ENCODE results near the gene SATB2. TPM values are rescaled to one million over a fixed set of nuclear protein-coding genes. Genes with fewer than 3 reads are reported as not detected.

The SATB2 gene
- total and polyA plus RNA-seq, 10 donors = 0.39 to 3.0 (median 2.6) TPM

DNA sequence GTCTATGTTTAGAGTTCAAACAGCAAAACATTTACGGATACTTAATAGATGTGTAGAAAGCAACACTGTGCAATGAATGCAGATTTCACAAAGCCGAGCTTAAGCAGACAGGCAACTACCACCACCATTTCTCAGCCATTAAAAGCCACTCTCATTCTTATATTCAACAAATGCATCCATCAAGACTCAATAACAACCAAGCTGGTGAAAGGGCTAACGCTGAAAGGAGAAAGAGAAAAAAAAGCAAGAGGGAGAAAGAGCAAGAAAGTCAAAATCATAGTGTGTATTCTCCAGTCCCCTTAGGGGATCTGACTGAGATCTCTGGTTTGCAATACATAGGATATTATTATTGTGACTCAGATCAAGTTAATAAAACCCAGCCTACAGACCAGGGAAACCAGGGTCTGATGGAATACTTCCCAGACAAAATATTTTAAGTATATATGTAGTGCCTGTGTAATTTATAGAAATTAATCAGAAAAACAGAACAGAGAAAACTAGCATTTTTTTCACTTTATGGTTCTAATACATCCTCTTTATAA lies 14.1 kb downstream of the SATB2 start:
- WGBS, 5 donors = 62 to 78% (median 70%) methylated on average over 3 of the region's 3 CpGs
- Histone ChIP-seq H3K27me3 (replicated peaks in 1 of 7) (peaks cover 0 to 48% (median 0%) of the 10 kb centered on the region in 7 donors), H3K4me3 (no peak overlapping the region), H3K27ac (no peak overlapping the region), H3K36me3 (no peaks in the 10 kb centered on the region), H3K4me1 (no peaks in the 10 kb centered on the region), H3K9me3 (no peaks in the 10 kb centered on the region)
- DNase-seq = no peak
- intact Hi-C loops (cut with DNase I; ENCODE audit: low total_unique reads) = no loop called here
- TF ChIP-seq CTCF (IDR thresholded peaks at IDR 0.05 in 8 of 11, conservative IDR thresholded peaks at IDR 0.05 in 3 of 11) = no peak

- Histone ChIP-seq H3K27me3 (replicated peaks in 1 of 7) (peaks cover 0 to 35% (median 0%) of the 10 kb centered on the region in 7 donors), H3K4me3 (no peak overlapping the region), H3K36me3 (no peaks in the 10 kb centered on the region), H3K4me1 (no peaks in the 10 kb centered on the region), H3K27ac (no peak overlapping the region), H3K9me3 (no peaks in the 10 kb centered on the region)
- no peak for DNase-seq
- intact Hi-C loops (cut with DNase I; ENCODE audit: low total_unique reads) = no loop called here
- 91 to 97% (median 93%) methylated on average over 7 of the region's 7 CpGs for WGBS, 5 donors
- TF ChIP-seq CTCF (IDR thresholded peaks at IDR 0.05 in 8 of 11, conservative IDR thresholded peaks at IDR 0.05 in 3 of 11) (no peak), POLR2A (IDR thresholded peaks at IDR 0.05) (no peak), POLR2AphosphoS5 (IDR thresholded peaks at IDR 0.05) (no peak)
Measured at GRCh38 chr2:199442173-199442572, 15.6 kb downstream of the SATB2 start.

DNA sequence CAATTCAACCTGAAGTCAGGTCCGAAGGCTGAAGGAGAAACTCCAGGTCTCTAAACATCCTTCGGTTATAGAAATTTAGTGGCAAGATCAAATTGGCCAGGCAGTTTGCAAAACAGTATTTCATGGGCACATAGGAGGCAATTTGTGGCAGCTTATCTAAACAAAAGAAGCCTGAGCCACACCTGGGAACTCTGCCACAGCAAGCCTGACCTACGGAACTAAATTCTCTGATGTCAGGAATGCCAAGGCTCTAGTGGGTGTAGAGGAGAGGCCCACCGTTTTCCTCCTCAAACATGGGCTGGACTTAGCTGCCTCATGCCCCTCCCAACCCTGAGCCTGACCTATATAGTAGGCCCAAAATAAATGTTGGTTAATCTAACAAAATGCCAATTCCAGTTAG lies 16.0 kb downstream of the SATB2 start:
- no peaks in the 10 kb centered on the region for H3K9me3 ChIP-seq
- no peak for TF ChIP-seq POLR2A (IDR thresholded peaks at IDR 0.05)
- TF ChIP-seq POLR2AphosphoS5 (IDR thresholded peaks at IDR 0.05) = no peak
- no peak for TF ChIP-seq CTCF (IDR thresholded peaks at IDR 0.05 in 8 of 11, conservative IDR thresholded peaks at IDR 0.05 in 3 of 11)
- no peak for DNase-seq
- H3K4me3 ChIP-seq = no peak overlapping the region
- peaks cover 0 to 31% (median 0%) of the 10 kb centered on the region in 7 donors for H3K27me3 ChIP-seq (replicated peaks in 1 of 7)
- H3K36me3 ChIP-seq = no peaks in the 10 kb centered on the region
- no peak overlapping the region for H3K27ac ChIP-seq
- intact Hi-C loops (cut with DNase I; ENCODE audit: low total_unique reads) = no loop called here
- H3K4me1 ChIP-seq = no peaks in the 10 kb centered on the region
- 78 to 94% (median 90%) methylated on average over 4 of the region's 4 CpGs for WGBS, 5 donors

DNA sequence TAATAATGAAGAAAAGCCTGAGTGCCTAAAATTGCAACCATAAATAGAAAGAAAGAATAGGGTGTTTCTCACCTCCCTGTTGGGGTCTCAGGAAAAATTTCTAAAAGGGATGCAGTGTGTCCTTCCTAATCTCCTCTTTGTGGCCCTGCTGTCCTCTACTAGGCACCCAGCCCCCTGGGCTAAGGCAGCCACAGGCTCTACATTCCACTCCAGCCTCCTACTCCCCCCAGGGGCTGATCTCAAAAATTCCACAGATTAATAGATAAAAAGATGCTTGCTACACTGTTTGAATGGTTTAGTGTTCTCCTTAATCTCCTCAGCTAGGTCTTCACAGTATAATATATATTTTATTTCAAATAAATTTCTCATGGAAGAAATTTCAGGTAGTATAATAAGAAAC lies 17.6 kb downstream of the SATB2 start:
- Histone ChIP-seq H3K27me3 (replicated peaks in 1 of 7) (peaks cover 0 to 21% (median 0%) of the 10 kb centered on the region in 7 donors), H3K27ac (no peak overlapping the region), H3K4me1 (no peaks in the 10 kb centered on the region), H3K36me3 (no peaks in the 10 kb centered on the region), H3K4me3 (no peak overlapping the region), H3K9me3 (no peaks in the 10 kb centered on the region)
- no peak for TF ChIP-seq POLR2AphosphoS5 (IDR thresholded peaks at IDR 0.05)
- no peak for TF ChIP-seq CTCF (IDR thresholded peaks at IDR 0.05 in 8 of 11, conservative IDR thresholded peaks at IDR 0.05 in 3 of 11)
- TF ChIP-seq POLR2A (IDR thresholded peaks at IDR 0.05) = no peak
- intact Hi-C loops (cut with DNase I; ENCODE audit: low total_unique reads) = no loop called here
- DNase-seq = no peak

Data from spleen (tissue), 11 donors.